MM.1S (cell line): ENCODE results near the gene LHCGR.

ENCODE experiments used
- CTCF ChIP-seq: fragments of 300-600 bp; sonication (generic); IDR thresholded peaks from 2 replicates; pipeline ENCODE4 v1.5.1; 2016; ENCODE audit warnings: antibody characterized with exemption, low read length, mixed read lengths
- EZH2 ChIP-seq: fragments of 300-600 bp; sonication (generic); optimal IDR thresholded peaks from 2 replicates; pipeline ENCODE3; 2017; ENCODE audit warnings: low read depth, mild to moderate bottlenecking, antibody characterized with exemption, low read length, mixed read lengths
- EZH2phosphoT487 ChIP-seq: fragments of 300-600 bp; sonication (generic); IDR thresholded peaks from 2 replicates; pipeline ENCODE4 v1.6.1; 2018; ENCODE audit warnings: antibody characterized with exemption, low read length

DNA sequence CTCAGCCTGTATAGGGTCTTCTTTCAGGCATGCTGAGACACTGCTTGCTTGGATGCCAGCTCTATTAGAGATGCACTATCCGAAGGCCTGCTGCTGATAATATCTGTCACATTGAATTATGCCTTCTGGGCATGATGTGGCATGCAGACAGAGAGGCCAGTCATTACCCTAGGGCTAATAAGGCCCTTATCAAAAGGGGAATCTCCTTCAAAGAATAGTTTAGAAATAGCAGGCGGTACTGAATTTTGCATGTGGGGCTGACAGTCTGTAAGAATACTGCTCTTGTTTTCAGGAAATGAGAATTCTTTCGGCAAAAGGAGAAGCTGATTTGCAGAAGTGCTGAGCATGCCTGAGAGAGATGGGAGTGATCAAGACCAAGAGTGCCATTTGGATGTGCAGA is 13.1 kb upstream of the LHCGR start:
- TF ChIP-seq EZH2, result no peak
- TF ChIP-seq CTCF, result no peak
- no peak for TF ChIP-seq EZH2phosphoT487
